ENCODE measurements around the gene SPATS1. TPM values are rescaled to one million over a fixed set of nuclear protein-coding genes. Genes with fewer than 3 reads are reported as not detected.

The SPATS1 gene
- total and polyA plus RNA-seq, 2 of the 13 experiments (the other 11 are each of a cell fraction or from before 2014, with no cell fraction given): not detected

DNA sequence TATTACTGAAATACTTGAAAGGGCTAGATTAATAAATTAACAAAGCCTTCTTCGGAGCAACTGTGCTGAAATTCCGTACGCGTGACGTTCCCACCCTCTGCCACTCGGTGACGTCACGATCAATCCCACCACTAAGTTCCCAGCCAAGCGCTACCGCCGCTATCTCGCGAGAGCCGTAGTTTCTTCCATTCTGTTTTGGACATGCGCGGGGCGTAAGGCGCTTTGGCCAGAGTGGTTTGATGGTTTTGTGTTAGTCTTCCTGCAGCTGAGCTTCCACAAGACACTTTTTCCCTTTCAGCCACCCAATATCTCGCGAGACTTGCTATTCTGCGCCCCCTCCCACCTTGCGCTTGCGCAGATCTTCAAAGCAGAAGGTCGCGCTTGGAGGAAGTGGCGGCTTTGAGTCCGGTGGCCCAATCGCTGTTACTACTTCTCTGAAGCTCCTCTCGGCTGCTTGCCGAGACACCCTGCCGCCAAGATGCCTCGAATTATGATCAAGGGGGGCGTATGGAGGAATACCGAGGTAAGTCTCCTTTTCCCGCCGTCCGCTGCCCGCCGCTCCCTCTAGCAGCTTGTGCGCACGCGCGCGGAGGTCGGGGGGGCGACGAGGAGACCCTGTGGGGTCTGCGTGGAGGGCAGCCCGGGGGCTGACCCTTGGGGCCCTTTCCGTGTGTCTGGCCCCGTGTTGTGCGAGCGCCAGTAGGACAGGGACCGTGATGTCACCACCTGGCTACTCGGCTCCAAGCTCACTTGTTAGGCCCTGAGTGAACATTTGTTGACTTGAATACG, 45.1 kb downstream of the SPATS1 start, which contains the start of gene CDC5L (continued):
- TF ChIP-seq, protein P1, sequence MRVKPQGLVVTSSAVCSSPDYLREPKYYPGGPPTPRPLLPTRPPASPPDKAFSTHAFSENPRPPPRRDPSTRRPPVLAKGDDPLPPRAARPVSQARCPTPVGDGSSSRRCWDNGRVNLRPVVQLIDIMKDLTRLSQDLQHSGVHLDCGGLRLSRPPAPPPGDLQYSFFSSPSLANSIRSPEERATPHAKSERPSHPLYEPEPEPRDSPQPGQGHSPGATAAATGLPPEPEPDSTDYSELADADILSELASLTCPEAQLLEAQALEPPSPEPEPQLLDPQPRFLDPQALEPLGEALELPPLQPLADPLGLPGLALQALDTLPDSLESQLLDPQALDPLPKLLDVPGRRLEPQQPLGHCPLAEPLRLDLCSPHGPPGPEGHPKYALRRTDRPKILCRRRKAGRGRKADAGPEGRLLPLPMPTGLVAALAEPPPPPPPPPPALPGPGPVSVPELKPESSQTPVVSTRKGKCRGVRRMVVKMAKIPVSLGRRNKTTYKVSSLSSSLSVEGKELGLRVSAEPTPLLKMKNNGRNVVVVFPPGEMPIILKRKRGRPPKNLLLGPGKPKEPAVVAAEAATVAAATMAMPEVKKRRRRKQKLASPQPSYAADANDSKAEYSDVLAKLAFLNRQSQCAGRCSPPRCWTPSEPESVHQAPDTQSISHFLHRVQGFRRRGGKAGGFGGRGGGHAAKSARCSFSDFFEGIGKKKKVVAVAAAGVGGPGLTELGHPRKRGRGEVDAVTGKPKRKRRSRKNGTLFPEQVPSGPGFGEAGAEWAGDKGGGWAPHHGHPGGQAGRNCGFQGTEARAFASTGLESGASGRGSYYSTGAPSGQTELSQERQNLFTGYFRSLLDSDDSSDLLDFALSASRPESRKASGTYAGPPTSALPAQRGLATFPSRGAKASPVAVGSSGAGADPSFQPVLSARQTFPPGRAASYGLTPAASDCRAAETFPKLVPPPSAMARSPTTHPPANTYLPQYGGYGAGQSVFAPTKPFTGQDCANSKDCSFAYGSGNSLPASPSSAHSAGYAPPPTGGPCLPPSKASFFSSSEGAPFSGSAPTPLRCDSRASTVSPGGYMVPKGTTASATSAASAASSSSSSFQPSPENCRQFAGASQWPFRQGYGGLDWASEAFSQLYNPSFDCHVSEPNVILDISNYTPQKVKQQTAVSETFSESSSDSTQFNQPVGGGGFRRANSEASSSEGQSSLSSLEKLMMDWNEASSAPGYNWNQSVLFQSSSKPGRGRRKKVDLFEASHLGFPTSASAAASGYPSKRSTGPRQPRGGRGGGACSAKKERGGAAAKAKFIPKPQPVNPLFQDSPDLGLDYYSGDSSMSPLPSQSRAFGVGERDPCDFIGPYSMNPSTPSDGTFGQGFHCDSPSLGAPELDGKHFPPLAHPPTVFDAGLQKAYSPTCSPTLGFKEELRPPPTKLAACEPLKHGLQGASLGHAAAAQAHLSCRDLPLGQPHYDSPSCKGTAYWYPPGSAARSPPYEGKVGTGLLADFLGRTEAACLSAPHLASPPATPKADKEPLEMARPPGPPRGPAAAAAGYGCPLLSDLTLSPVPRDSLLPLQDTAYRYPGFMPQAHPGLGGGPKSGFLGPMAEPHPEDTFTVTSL (CRISPR knock-in tag; IDR thresholded peaks at IDR 0.05; ENCODE audit: borderline replicate concordance): no peak
- TF ChIP-seq KMT2A (CRISPR knock-in tag; IDR thresholded peaks at IDR 0.05): peak; percentile 86
- TF ChIP-seq ARID2 (CRISPR knock-in tag; IDR thresholded peaks at IDR 0.05; ENCODE audit: borderline replicate concordance): no peak
- peak; percentile 95 for TF ChIP-seq PHF8 (CRISPR knock-in tag; IDR thresholded peaks at IDR 0.05)
- 0 out of 2 replicates have a peak, but pooled peaks have one; percentile 42 for TF ChIP-seq GFI1 (CRISPR knock-in tag; IDR thresholded peaks at IDR 0.05; ENCODE audit: borderline replicate concordance)
- no peak for TF ChIP-seq LCORL (IDR thresholded peaks at IDR 0.05)
- TF ChIP-seq LCORL (CRISPR knock-in tag; IDR thresholded peaks at IDR 0.05): peak; percentile 84
- TF ChIP-seq ZNF780A (CRISPR knock-in tag; IDR thresholded peaks at IDR 0.05): peak; percentile 93
- TF ChIP-seq, protein P2, sequence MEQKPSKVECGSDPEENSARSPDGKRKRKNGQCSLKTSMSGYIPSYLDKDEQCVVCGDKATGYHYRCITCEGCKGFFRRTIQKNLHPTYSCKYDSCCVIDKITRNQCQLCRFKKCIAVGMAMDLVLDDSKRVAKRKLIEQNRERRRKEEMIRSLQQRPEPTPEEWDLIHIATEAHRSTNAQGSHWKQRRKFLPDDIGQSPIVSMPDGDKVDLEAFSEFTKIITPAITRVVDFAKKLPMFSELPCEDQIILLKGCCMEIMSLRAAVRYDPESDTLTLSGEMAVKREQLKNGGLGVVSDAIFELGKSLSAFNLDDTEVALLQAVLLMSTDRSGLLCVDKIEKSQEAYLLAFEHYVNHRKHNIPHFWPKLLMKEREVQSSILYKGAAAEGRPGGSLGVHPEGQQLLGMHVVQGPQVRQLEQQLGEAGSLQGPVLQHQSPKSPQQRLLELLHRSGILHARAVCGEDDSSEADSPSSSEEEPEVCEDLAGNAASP (CRISPR knock-in tag; IDR thresholded peaks at IDR 0.05; ENCODE audit: borderline replicate concordance): 0 out of 2 replicates have a peak, but pooled peaks have one; percentile 8
- TF ChIP-seq ZFP41 (CRISPR knock-in tag; IDR thresholded peaks at IDR 0.05; ENCODE audit: borderline replicate concordance): no peak
- peak; percentile 43; the same call in 1 of the 2 replicates for TF ChIP-seq ARNTL (CRISPR knock-in tag; IDR thresholded peaks at IDR 0.05)
- TF ChIP-seq, protein P3, sequence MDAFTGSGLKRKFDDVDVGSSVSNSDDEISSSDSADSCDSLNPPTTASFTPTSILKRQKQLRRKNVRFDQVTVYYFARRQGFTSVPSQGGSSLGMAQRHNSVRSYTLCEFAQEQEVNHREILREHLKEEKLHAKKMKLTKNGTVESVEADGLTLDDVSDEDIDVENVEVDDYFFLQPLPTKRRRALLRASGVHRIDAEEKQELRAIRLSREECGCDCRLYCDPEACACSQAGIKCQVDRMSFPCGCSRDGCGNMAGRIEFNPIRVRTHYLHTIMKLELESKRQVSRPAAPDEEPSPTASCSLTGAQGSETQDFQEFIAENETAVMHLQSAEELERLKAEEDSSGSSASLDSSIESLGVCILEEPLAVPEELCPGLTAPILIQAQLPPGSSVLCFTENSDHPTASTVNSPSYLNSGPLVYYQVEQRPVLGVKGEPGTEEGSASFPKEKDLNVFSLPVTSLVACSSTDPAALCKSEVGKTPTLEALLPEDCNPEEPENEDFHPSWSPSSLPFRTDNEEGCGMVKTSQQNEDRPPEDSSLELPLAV (CRISPR knock-in tag; conservative IDR thresholded peaks at IDR 0.05; ENCODE audit: low read depth): no peak; the same call in 1 of the 2 replicates
- TF ChIP-seq YEATS4 (CRISPR knock-in tag; IDR thresholded peaks at IDR 0.05; ENCODE audit: borderline replicate concordance): peak; percentile 70; the same call in 1 of the 2 replicates
- TF ChIP-seq, protein P4, sequence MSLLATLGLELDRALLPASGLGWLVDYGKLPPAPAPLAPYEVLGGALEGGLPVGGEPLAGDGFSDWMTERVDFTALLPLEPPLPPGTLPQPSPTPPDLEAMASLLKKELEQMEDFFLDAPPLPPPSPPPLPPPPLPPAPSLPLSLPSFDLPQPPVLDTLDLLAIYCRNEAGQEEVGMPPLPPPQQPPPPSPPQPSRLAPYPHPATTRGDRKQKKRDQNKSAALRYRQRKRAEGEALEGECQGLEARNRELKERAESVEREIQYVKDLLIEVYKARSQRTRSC (CRISPR knock-in tag; IDR thresholded peaks at IDR 0.05; ENCODE audit: low read depth): no peak
- TF ChIP-seq, protein P5, sequence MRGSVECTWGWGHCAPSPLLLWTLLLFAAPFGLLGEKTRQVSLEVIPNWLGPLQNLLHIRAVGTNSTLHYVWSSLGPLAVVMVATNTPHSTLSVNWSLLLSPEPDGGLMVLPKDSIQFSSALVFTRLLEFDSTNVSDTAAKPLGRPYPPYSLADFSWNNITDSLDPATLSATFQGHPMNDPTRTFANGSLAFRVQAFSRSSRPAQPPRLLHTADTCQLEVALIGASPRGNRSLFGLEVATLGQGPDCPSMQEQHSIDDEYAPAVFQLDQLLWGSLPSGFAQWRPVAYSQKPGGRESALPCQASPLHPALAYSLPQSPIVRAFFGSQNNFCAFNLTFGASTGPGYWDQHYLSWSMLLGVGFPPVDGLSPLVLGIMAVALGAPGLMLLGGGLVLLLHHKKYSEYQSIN (CRISPR knock-in tag; IDR thresholded peaks at IDR 0.05; ENCODE audit: borderline replicate concordance): no peak
- peak; percentile 93 for TF ChIP-seq SPEN (CRISPR knock-in tag; IDR thresholded peaks at IDR 0.05; ENCODE audit: low read depth)
- TF ChIP-seq ZNF33A (CRISPR knock-in tag; IDR thresholded peaks at IDR 0.05; ENCODE audit: borderline replicate concordance): peak; percentile 97; the same call in 1 of the 2 replicates

Measured in HepG2 (cell line).